ENCODE measurements around the gene FNIP2. TPM values are rescaled to one million over a fixed set of nuclear protein-coding genes. Genes with fewer than 3 reads are reported as not detected.
"Not testable (repeated sequence)": the region's sequence is repeated elsewhere in the genome, so short reads cannot be mapped to it uniquely, and the experiment has no call there.

Gene FNIP2
- total RNA-seq, 8 experiments from 2014 or later: 16.2 to 47.4 (median 27.3) TPM

DNA sequence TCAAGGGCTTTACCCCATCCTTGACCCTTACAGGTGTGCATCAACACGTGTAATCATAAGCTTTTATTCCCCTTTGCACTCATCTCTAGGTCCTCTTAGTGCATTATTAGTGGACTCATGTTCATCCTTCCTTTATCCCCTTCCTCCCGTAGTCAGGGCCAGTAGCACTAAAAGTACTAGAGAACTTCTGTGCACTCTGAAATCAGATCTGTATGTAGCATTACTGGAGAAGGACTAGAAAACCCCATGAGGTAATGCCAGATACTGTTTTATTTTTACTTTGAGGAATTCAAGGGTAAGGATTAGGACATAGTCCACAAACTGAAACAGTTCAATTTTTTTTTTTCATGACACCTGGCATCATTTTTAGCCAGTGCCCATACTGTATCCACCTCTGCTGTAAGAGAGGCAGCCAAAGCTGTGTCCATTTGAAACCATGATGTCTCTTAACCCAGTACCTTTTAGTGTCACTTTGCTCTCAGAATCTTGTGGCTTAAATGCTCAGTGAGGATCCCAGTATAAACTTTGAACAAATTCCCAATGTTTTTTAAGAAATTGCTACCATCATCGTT is 134.7 kb downstream of the FNIP2 start:
- H3K27ac ChIP-seq: no peak overlapping the region
- no peak overlapping the region for H3K4me3 ChIP-seq
- WGBS, 10 experiments: 79 to 100% (median 96%) methylated on average over 1 to 3 of the region's 3 CpGs; no CpG with 5 or more reads in 1 of the 10 experiments
- no peak for ATAC-seq (replicated peaks in 6 of 8)
- peaks cover 7% of the 10 kb centered on the region in 2 donors for H3K4me1 ChIP-seq (replicated peaks in 1 of 2)
- in situ Hi-C loops (cut with MboI; ENCODE audit: low pct_unique_long_range_greater_than_20kb in 2 of 9, low sequenced_read_pairs in 9 of 9, unreplicated experiment in 9 of 9): no loop called here

DNA sequence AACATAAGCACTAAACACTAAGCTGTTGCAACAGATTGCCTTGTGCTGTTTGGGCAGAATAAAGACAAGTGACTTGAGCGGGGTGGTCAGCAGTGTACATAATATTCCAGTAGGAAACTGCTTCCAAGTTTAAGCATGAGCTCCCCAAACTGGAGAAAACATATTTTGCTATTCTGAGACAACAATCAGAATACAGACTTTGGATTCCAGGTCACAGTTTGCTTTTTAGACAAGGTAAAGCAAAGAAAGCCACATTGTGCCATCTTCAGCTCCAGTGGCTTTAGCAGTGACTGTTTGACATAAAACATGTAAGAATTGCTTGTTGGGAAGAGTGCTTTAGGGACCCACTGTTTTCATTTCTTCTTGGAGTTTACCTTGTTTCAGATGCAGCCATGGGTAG is 136.0 kb downstream of the FNIP2 start:
- H3K27ac ChIP-seq: no peak overlapping the region
- peak in 1 of 8 experiments; percentile 55 for ATAC-seq (replicated peaks in 6 of 8)
- H3K4me1 ChIP-seq (replicated peaks in 1 of 2): peaks cover 7% of the 10 kb centered on the region in 2 donors
- in situ Hi-C loops (cut with MboI; ENCODE audit: low pct_unique_long_range_greater_than_20kb in 2 of 9, low sequenced_read_pairs in 9 of 9, unreplicated experiment in 9 of 9): no loop called here
- H3K4me3 ChIP-seq: no peak overlapping the region
- 80 to 100% (median 100%) methylated on average over 1 of the region's 1 CpG; no CpG with 5 or more reads in 4 of the 10 experiments for WGBS, 10 experiments

DNA sequence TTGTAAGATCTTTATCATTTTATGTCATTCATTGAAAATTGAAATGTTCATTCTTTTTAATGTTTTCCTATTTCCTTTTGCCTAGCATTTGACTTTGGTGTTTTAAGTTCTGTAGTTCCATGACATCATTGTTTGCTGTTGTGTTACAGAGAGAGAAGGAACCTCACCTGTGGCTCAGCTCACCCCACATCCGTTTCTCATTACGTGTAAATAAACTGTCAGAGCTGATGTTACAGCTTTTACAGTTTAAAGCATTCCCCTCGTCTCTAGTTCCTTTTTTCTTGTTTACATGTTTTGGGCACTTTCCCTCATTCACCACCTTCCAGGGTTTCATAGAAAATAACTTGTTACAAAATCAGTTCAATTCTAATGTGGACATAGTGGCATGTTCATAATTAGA is 137.2 kb downstream of the FNIP2 start:
- WGBS, 10 experiments: 57 to 100% (median 89%) methylated on average over 1 to 3 of the region's 3 CpGs
- in situ Hi-C loops (cut with MboI; ENCODE audit: low pct_unique_long_range_greater_than_20kb in 2 of 9, low sequenced_read_pairs in 9 of 9, unreplicated experiment in 9 of 9): no loop called here
- Histone ChIP-seq H3K4me3 (no peak overlapping the region), H3K27ac (no peak overlapping the region), H3K4me1 (replicated peaks in 1 of 2) (peaks cover 7% of the 10 kb centered on the region in 2 donors)
- ATAC-seq (replicated peaks in 6 of 8): no peak

DNA sequence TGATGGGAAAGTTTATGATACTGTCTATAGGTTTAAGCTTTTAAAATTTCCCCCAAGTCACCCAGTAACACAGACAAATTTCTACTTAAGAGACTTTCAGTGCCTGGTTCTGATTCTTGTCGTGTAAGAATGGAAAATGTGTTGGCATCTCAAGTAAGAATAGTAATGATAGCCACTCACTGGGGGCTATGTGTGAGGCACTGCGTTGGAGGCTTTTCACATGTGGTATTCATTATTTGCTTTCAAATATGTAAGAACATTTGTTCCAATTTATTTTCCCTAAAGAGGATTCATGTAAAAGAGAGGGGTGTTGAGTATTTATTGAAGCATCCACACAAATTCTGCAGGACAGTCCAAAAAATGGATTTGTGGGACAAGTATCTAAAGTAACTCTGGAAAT is 143.6 kb downstream of the FNIP2 start:
- in situ Hi-C loops (cut with MboI; ENCODE audit: low pct_unique_long_range_greater_than_20kb in 2 of 9, low sequenced_read_pairs in 9 of 9, unreplicated experiment in 9 of 9): no loop called here
- no peak overlapping the region for H3K4me3 ChIP-seq
- WGBS, 10 experiments: 0 to 100% (median 80%) methylated on average over 1 to 2 of the region's 2 CpGs; no CpG with 5 or more reads in 2 of the 10 experiments
- H3K4me1 ChIP-seq (replicated peaks in 1 of 2): peaks cover 0 to 4% of the 10 kb centered on the region in 2 donors
- H3K27ac ChIP-seq: no peak overlapping the region
- peak in 1 of 8 experiments; percentile 34 for ATAC-seq (replicated peaks in 6 of 8)

DNA sequence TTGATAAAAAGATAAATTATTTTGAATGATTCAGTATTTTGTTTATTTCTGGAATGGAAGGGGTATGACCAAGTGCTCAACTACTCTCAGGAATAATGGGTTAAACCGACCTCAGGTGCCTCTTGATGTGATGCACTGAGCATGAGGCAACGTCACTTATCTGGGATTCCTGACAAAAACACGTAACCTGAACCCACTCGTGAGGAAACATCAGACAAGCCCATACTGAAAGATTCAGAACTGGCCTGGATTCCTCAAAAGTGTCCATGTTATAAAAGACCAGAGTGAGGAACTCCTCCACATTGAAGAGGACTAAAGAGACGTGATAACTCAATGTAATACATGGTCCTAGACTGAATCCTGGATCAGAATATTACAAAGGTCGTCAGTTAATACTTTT is 144.0 kb downstream of the FNIP2 start:
- Histone ChIP-seq H3K27ac (no peak overlapping the region), H3K4me3 (no peak overlapping the region), H3K4me1 (replicated peaks in 1 of 2) (peaks cover 0 to 4% of the 10 kb centered on the region in 2 donors)
- no peak for ATAC-seq (replicated peaks in 6 of 8)
- in situ Hi-C loops (cut with MboI; ENCODE audit: low pct_unique_long_range_greater_than_20kb in 2 of 9, low sequenced_read_pairs in 9 of 9, unreplicated experiment in 9 of 9): no loop called here
- WGBS, 10 experiments: 19 to 100% (median 55%) methylated on average over 1 to 6 of the region's 6 CpGs; no CpG with 5 or more reads in 2 of the 10 experiments

DNA sequence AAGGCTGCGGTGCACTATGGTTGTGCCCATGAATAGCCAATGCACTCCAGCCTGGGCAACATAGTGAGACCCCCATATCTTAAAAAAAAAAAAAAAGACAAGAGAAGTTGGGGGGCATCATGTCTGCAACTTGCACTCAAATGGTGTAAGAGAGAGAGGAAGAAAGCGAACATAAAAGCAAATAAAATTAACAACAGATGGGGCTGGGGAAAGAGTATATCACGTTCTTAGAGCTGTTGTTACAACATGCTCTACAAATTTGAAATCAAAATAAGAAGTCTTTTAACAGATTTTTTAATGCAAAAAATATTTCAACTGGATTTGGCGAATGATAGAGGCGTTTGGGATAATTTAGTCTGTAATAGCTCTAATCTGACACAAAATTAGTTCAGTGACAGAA is 144.9 kb downstream of the FNIP2 start:
- in situ Hi-C loops (cut with MboI; ENCODE audit: low pct_unique_long_range_greater_than_20kb in 2 of 9, low sequenced_read_pairs in 9 of 9, unreplicated experiment in 9 of 9): no loop called here
- peak in 1 of 8 experiments; percentile 14 for ATAC-seq (replicated peaks in 6 of 8)
- WGBS, 10 experiments: 44 to 100% (median 86%) methylated on average over 1 to 5 of the region's 5 CpGs
- no peak overlapping the region for H3K27ac ChIP-seq
- H3K4me3 ChIP-seq: no peak overlapping the region
- H3K4me1 ChIP-seq (replicated peaks in 1 of 2): peaks cover 4% of the 10 kb centered on the region in 2 donors

DNA sequence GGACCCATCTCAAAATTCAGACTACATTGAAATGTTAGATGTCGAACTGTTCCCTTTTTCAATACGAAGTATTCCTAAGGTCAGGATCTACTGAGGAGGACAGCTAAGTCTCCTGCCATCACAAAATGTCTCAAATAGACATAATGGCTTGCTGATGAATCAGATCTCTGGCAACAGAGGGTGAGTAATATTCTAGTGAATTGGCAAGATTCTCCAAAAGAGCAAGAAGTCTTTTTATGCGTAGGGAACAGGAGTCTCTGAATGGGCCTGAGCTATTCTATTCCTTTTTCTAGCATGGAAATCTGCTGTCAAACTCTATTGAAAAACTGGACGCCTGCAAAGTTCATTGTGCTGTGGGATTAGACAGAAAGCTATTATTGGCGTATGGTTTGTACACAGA is 145.4 kb downstream of the FNIP2 start:
- Histone ChIP-seq H3K4me1 (replicated peaks in 1 of 2) (peaks cover 4% of the 10 kb centered on the region in 2 donors), H3K27ac (no peak overlapping the region), H3K4me3 (no peak overlapping the region)
- WGBS, 10 experiments: 0 to 68% (median 44%) methylated on average over 2 to 5 of the region's 5 CpGs
- in situ Hi-C loops (cut with MboI; ENCODE audit: low pct_unique_long_range_greater_than_20kb in 2 of 9, low sequenced_read_pairs in 9 of 9, unreplicated experiment in 9 of 9): no loop called here
- peak; percentile 18 to 94 (median 62) for ATAC-seq (replicated peaks in 6 of 8)

DNA sequence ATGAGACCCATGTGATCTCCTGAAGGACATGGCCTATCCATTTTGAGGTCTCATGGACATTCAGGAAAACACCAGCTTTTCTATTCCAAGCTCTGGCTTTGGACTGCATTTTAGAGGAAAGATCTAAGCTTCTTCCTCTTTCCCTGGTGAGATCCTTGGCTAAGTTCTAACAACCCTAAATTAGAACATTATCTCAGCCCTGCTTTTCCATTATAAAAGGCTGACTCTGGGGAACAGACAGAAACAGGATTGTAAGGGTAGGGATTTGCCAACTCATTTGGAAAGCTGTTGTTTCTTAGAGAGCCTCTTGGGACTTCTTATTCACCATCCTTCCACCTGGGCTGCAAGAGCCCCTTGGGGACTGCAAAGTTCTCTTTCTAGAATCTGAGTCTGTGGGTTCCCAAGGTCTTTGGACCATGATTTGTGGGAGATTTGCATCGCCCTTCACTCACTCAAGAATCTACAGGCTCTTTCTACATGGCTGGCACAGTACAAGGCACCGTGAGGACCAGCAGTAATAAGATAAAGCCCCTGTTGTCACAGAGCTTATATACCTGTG is 146.9 kb downstream of the FNIP2 start:
- in situ Hi-C loops (cut with MboI; ENCODE audit: low pct_unique_long_range_greater_than_20kb in 2 of 9, low sequenced_read_pairs in 9 of 9, unreplicated experiment in 9 of 9): no loop called here

DNA sequence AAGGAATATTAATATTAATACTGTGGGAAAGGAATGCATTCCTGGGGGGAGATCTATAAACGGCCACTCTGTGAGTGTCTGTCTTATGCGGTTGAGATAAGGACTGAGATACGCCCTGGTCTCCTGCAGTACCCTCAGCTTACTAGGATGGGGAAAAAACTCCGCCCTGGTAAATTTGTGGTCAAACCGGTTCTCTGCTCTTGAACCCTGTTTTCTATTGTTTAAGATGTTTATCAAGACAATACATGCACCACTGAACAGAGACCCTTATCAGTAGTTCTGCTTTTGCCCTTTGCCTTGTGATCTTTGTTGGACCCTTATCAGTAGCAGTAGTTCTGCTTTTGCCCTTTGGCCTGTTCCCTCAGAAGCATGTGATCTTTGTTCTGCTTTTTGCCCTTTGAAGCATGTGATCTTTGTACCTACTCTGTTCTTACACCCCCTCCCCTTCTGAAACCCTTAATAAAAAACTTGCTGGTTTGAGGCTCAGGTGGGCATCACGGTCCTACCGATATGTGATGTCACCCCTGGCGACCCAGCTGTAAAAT is 151.7 kb downstream of the FNIP2 start:
- ATAC-seq (replicated peaks in 6 of 8); H3K4me1 ChIP-seq (replicated peaks in 1 of 2); in situ Hi-C loops (cut with MboI; ENCODE audit: low pct_unique_long_range_greater_than_20kb in 2 of 9, low sequenced_read_pairs in 9 of 9, unreplicated experiment in 9 of 9); H3K27ac ChIP-seq; H3K4me3 ChIP-seq: not testable (repeated sequence)
- WGBS, 10 experiments: 47 to 100% (median 90%) methylated on average over 1 to 3 of the region's 8 CpGs; no CpG with 5 or more reads in 1 of the 10 experiments

More for the DNA sequence above, 146.9 kb downstream of the FNIP2 start:
- H3K4me3 ChIP-seq: no peak overlapping the region
- no peak for ATAC-seq (replicated peaks in 6 of 8)
- H3K27ac ChIP-seq: no peak overlapping the region
- H3K4me1 ChIP-seq (replicated peaks in 1 of 2): peaks cover 4% of the 10 kb centered on the region in 2 donors
- WGBS, 10 experiments: 71 to 100% (median 96%) methylated on average over 1 to 2 of the region's 2 CpGs; no CpG with 5 or more reads in 4 of the 10 experiments

DNA sequence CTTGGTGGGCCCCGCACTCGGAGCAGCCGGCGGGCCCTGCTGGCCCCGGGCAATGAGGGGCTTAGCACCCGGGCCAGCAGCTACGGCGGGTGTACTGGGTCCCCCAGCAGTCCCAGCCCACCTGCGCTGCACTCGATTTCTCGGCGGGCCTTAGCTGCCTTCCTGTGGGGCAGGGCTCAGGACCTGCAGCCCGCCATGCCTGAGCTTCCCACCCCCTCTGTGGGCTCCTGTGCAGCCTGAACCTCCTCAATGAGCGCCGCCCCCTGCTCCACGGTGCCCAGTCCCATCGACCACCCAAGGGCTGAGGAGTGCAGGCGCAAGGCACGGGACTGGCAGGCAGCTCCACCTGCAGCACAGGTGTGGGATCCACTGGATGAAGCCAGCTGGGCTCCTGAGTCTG is 158.9 kb downstream of the FNIP2 start:
- in situ Hi-C loops (cut with MboI; ENCODE audit: low pct_unique_long_range_greater_than_20kb in 2 of 9, low sequenced_read_pairs in 9 of 9, unreplicated experiment in 9 of 9); H3K4me3 ChIP-seq; H3K27ac ChIP-seq; ATAC-seq (replicated peaks in 6 of 8); H3K4me1 ChIP-seq (replicated peaks in 1 of 2): not testable (repeated sequence)
- WGBS, 10 experiments: 88% methylated on average over 5 of the region's 19 CpGs; no CpG with 5 or more reads in 9 of the 10 experiments

DNA sequence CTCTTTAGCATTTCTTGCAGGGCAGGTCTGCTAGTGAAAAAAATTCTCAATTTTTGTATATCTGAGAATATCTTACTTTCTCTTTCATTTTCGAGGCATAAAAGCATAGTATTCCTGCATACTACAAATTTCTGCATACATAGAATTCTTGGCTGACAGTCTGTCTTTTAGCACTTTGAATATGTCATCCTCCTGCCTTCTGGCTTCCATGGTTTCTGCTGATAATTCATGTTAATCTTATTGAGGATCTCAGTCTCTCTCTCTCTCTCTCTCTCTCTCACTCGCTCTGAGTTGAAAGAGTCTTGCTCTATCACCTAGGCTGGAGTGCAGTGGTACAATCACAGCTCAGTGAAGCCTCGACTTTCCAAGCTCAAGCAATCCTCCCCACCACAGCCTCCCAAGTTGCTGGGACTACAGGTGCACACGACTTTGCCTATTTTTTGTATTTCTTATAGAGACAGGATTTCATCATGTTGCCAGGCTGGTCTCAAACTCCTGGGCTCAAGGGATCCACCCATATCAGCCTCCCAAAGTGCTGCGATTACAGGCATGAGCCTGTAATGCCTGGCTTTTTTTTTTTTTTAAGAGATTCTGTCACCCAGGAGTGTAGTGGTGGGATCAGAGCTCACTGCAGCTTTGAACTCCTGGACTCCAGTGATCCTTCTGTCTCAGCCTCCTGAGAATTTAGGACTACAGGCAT is 161.3 kb downstream of the FNIP2 start:
- no peaks in the 10 kb centered on the region for H3K4me1 ChIP-seq (replicated peaks in 1 of 2)
- WGBS, 10 experiments: 0 to 94% (median 58%) methylated on average over 1 to 3 of the region's 5 CpGs; no CpG with 5 or more reads in 2 of the 10 experiments
- no peak overlapping the region for H3K27ac ChIP-seq
- in situ Hi-C loops (cut with MboI; ENCODE audit: low pct_unique_long_range_greater_than_20kb in 2 of 9, low sequenced_read_pairs in 9 of 9, unreplicated experiment in 9 of 9): no loop called here
- peak in 3 of 8 experiments; percentile 72 to 98 (median 97) for ATAC-seq (replicated peaks in 6 of 8)
- H3K4me3 ChIP-seq: no peak overlapping the region

DNA sequence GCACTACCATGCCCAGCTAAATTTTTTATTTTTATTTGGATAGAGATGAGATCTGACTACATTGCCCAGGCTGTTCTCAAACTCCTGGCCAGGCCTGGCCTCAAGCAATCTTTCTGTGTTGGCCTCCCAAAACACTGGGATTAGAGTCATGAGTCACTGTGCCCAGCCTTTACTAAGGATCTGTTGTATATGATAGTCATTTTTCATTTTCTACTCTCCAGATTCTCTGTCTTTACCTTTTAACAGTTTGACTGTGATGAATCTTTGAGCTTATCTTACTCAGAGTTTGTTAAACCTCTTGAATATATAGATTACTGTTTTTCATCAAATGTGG is 161.8 kb downstream of the FNIP2 start:
- peak in 2 of 8 experiments; percentile 56 to 66 for ATAC-seq (replicated peaks in 6 of 8)
- in situ Hi-C loops (cut with MboI; ENCODE audit: low pct_unique_long_range_greater_than_20kb in 2 of 9, low sequenced_read_pairs in 9 of 9, unreplicated experiment in 9 of 9): no loop called here
- H3K27ac ChIP-seq: no peak overlapping the region
- no peak overlapping the region for H3K4me3 ChIP-seq
- no peaks in the 10 kb centered on the region for H3K4me1 ChIP-seq (replicated peaks in 1 of 2)

DNA sequence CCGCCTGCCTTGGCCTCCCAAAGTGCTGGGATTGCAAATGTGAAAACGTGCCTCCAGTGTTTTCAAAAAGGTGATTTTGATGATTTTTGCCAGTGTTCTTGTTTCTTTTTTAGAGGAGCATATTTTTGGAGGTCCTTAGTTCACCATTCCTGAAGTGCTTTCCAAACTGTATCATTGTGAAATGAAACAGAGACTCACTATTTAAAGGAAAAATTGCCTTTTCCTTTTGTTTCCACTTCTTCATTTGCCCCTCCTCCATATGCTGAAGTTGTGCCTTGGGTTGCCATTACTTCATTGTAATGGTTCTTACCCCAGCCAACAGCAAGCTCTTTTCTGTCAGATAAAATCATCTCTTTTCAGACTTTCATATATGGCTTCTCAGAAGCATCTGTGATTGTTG is 164.4 kb downstream of the FNIP2 start:
- WGBS, 10 experiments: 56 to 100% (median 72%) methylated on average over 1 to 2 of the region's 2 CpGs; no CpG with 5 or more reads in 2 of the 10 experiments
- no peak for ATAC-seq (replicated peaks in 6 of 8)
- H3K27ac ChIP-seq: no peak overlapping the region
- in situ Hi-C loops (cut with MboI; ENCODE audit: low pct_unique_long_range_greater_than_20kb in 2 of 9, low sequenced_read_pairs in 9 of 9, unreplicated experiment in 9 of 9): no loop called here
- H3K4me3 ChIP-seq: no peak overlapping the region
- H3K4me1 ChIP-seq (replicated peaks in 1 of 2): peaks cover 0 to 7% of the 10 kb centered on the region in 2 donors
